Measurements from ENCODE around the gene SLC4A4. TPM values are rescaled to one million over a fixed set of nuclear protein-coding genes. Genes with fewer than 3 reads are reported as not detected.

Gene SLC4A4
- total and polyA plus RNA-seq, 2 of the 8 experiments (the other 6 are each of a cell fraction or from before 2014, with no cell fraction given): 0.67 to 2.8 TPM

DNA sequence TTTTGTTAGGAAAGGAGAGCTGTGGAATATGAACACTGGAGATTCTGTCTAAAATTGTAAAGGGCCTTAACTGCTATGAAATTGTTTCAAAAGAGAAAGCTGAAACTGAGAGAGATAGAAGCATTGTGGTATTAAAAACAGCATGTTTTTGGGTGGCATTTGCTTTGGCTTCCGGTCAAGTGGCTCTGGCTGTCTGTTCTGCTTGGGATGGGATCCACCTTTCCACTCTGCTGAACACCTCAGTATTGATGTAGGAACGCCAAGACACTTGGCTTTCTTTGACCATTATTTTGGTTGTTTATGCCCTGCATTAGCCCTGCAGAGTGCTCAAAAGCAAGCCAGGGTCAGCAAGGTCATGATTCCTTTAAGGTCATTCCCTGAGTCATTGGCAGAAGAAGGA, 199.7 kb downstream of the SLC4A4 start:
- no peak overlapping the region for H3K4me3 ChIP-seq (ENCODE audit: extremely low read depth in 1 of 4, insufficient read depth in 2 of 4, low read depth in 3 of 4, low read length in 4 of 4)
- no peak overlapping the region for H3K4me2 ChIP-seq (ENCODE audit: insufficient read depth in 1 of 2, low read depth in 2 of 2, low read length in 2 of 2)
- CTCF ChIA-PET (ENCODE audit: partially characterized antibody): interaction anchor here (0.7 to 1.2 kb wide), 3 partner anchors 9 to 15 kb away, joined by 3 to 4 read pairs (median 3); no protein-coding TSS in a partner anchor
- H3K56ac ChIP-seq (replicated peaks; ENCODE audit: insufficient read length, low read depth, low read length): no peak overlapping the region
- H3K27me3 ChIP-seq (replicated peaks in 1 of 4; ENCODE audit: control insufficient read depth in 3 of 4, extremely low read depth in 1 of 4, insufficient read depth in 3 of 4, low read length in 3 of 4): no peaks in the 10 kb centered on the region
- H2BK12ac ChIP-seq (ENCODE audit: low read depth, low read length): no peak overlapping the region
- H3K14ac ChIP-seq (ENCODE audit: insufficient read length): no peak overlapping the region
- no peaks in the 10 kb centered on the region for H3K9me3 ChIP-seq (ENCODE audit: insufficient read depth in 2 of 2, low read depth in 1 of 2, low read length in 1 of 2)
- no peaks in the 10 kb centered on the region for H3K36me3 ChIP-seq (ENCODE audit: control insufficient read depth in 2 of 4, insufficient read depth in 4 of 4, low read length in 3 of 4)
- POLR2A ChIA-PET (ENCODE audit: partially characterized antibody): no interaction called here
- H3K4me1 ChIP-seq (replicated peaks in 1 of 4; ENCODE audit: control insufficient read depth in 3 of 4, insufficient read depth in 4 of 4, low read length in 3 of 4): 0 out of 7 replicates have a peak, but pooled peaks cover 0 to 2% (median 0%) of the 10 kb centered on the region in 4 experiments
- no peaks in the 10 kb centered on the region for H3K23me2 ChIP-seq (ENCODE audit: low read depth, low read length)
- H2AK5ac ChIP-seq (ENCODE audit: low read depth, low read length): no peak overlapping the region
- FAIRE-seq (no peak), DNase-seq (ENCODE audit: low read depth in 1 of 2, low spot score in 2 of 2) (no peak)
- H3K23ac ChIP-seq (ENCODE audit: insufficient read length): no peak overlapping the region
- WGBS, 2 experiments (ENCODE audit: extremely low coverage in 1 of 2, insufficient coverage in 1 of 2, insufficient read length in 1 of 2, insufficient replicate concordance in 2 of 2, low coverage in 1 of 2, low lambda C conversion rate in 2 of 2, missing lambda C conversion rate in 1 of 2): 89% methylated on average over 2 of the region's 2 CpGs; no CpG with 5 or more reads in 1 of the 2 experiments
- H2BK15ac ChIP-seq (ENCODE audit: low read length): no peak overlapping the region
- H3K79me2 ChIP-seq (ENCODE audit: control insufficient read depth in 1 of 2, insufficient read depth in 2 of 2, low read length in 2 of 2): no peaks in the 10 kb centered on the region
- H2BK120ac ChIP-seq (replicated peaks; ENCODE audit: low read depth, low read length): no peak overlapping the region
- H2BK20ac ChIP-seq (ENCODE audit: low read length): no peak overlapping the region
- no peak overlapping the region for H3K27ac ChIP-seq (ENCODE audit: low read depth, low read length)
- no peaks in the 10 kb centered on the region for H4K20me1 ChIP-seq (replicated peaks in 1 of 2; ENCODE audit: control insufficient read depth in 1 of 2, insufficient read depth in 2 of 2, low read length in 2 of 2)
- no peak overlapping the region for H3K4ac ChIP-seq (replicated peaks; ENCODE audit: insufficient read length, low read depth, low read length)
- no peaks in the 10 kb centered on the region for H3K79me1 ChIP-seq (ENCODE audit: low read depth, low read length)
- no peak overlapping the region for H2BK5ac ChIP-seq (ENCODE audit: low read depth, low read length)
- H4K5ac ChIP-seq (ENCODE audit: insufficient read length, low read depth, low read length): no peak overlapping the region
- H2AFZ ChIP-seq (ENCODE audit: low read length): no peak overlapping the region
- no peak overlapping the region for H3K9ac ChIP-seq (replicated peaks in 1 of 4; ENCODE audit: extremely low read depth in 1 of 4, low read depth in 3 of 4, low read length in 3 of 4)
- no peak overlapping the region for H3K18ac ChIP-seq (ENCODE audit: extremely low read depth, low read length)
- no peak for TF ChIP-seq SIX5 (IDR thresholded peaks at IDR 0.05; ENCODE audit: low read depth, low read length)
- TF ChIP-seq KDM5A (IDR thresholded peaks at IDR 0.05; ENCODE audit: low read length): no peak
- TF ChIP-seq SP1 (IDR thresholded peaks at IDR 0.05; ENCODE audit: low read depth, low read length): no peak
- no peak for TF ChIP-seq TAF1 (IDR thresholded peaks at IDR 0.05; ENCODE audit: low read depth, low read length)
- TF ChIP-seq TBP (IDR thresholded peaks at IDR 0.05; ENCODE audit: low read depth, low read length): no peak
- TF ChIP-seq CEBPB (IDR thresholded peaks at IDR 0.05; ENCODE audit: low read depth, low read length): no peak
- TF ChIP-seq EGR1 (IDR thresholded peaks at IDR 0.05; ENCODE audit: borderline replicate concordance, low read depth, low read length): no peak
- no peak for TF ChIP-seq JUN (IDR thresholded peaks at IDR 0.05; ENCODE audit: low read depth, low read length)
- H4K91ac ChIP-seq (replicated peaks; ENCODE audit: insufficient read length, low read length): no peak overlapping the region
- H4K8ac ChIP-seq (ENCODE audit: extremely low read depth, insufficient read depth, low read length): no peak overlapping the region

Data from H1 (cell line).